ENCODE measurements around the gene BPGM. TPM values are rescaled to one million over a fixed set of nuclear protein-coding genes. Genes with fewer than 3 reads are reported as not detected.

BPGM gene
- total and polyA plus RNA-seq, 2 donors (not counting 1 experiment from before 2014, with no cell fraction given), result 7.0 to 9.7 TPM

DNA sequence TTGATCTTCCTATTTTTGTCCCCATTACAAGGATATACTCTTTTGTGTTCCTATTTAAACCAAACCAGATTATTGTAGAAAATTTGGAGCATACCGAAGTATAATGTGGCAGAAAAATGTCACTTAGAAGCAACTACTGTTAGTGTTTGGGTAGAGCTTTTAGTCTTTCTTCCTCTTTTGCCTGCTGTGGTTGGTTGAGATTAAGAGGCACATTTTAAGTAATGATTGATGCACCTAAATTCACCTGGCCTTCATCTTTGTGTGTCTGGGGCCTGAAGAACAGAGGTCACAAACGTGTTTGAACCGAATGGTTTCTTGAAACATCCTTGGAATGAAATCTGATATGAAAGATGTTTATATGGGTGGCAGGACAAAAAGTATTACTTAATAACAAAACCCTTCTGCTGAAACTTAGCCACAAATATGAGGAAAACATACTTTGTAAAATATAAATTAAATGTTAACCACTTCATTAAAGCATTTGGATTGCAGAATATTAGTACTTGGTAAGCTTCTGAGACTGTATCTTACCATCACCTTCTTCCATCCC lies 2.6 kb downstream of the BPGM start:
- H3K9ac ChIP-seq (ENCODE audit: low read length), result no peak overlapping the region
- peak overlapping the region; percentile 67 for H3K4me3 Mint-ChIP-seq
- no peak overlapping the region for H3K4me2 ChIP-seq (replicated peaks; ENCODE audit: low read depth, low read length, poor library complexity, severe bottlenecking)
- DNase-seq (peak; percentile 12), ATAC-seq (ENCODE audit: low read depth) (no peak)
- TF ChIP-seq EZH2 (IDR thresholded peaks at IDR 0.05; ENCODE audit: borderline replicate concordance, insufficient read depth, low read depth, low read length, poor library complexity, severe bottlenecking), result no peak
- TF ChIP-seq, protein P1, sequence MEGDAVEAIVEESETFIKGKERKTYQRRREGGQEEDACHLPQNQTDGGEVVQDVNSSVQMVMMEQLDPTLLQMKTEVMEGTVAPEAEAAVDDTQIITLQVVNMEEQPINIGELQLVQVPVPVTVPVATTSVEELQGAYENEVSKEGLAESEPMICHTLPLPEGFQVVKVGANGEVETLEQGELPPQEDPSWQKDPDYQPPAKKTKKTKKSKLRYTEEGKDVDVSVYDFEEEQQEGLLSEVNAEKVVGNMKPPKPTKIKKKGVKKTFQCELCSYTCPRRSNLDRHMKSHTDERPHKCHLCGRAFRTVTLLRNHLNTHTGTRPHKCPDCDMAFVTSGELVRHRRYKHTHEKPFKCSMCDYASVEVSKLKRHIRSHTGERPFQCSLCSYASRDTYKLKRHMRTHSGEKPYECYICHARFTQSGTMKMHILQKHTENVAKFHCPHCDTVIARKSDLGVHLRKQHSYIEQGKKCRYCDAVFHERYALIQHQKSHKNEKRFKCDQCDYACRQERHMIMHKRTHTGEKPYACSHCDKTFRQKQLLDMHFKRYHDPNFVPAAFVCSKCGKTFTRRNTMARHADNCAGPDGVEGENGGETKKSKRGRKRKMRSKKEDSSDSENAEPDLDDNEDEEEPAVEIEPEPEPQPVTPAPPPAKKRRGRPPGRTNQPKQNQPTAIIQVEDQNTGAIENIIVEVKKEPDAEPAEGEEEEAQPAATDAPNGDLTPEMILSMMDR (IDR thresholded peaks at IDR 0.05), result no peak
- peaks cover 55% of the 10 kb centered on the region for H3K79me2 ChIP-seq (ENCODE audit: control insufficient read depth, insufficient read depth, low read length)
- H3K9me3 ChIP-seq (ENCODE audit: control extremely low read depth in 1 of 3, control insufficient read depth in 2 of 3, insufficient read depth in 1 of 3, low read length in 2 of 3), result no peaks in the 10 kb centered on the region
- H3K27me3 ChIP-seq (replicated peaks in 1 of 4; ENCODE audit: control extremely low read depth in 1 of 4, control insufficient read depth in 3 of 4, insufficient read depth in 4 of 4, low read length in 3 of 4), result no peaks in the 10 kb centered on the region
- H3K9me3 Mint-ChIP-seq (ENCODE audit: insufficient read depth), result no peaks in the 10 kb centered on the region
- H3K4me3 ChIP-seq (ENCODE audit: control extremely low read depth in 1 of 5, extremely low read depth in 1 of 5, insufficient read depth in 1 of 5, low read depth in 2 of 5, low read length in 4 of 5), result no peak overlapping the region
- no CpG with 5 or more reads among the region's 3 CpGs for WGBS (ENCODE audit: insufficient coverage)
- H3K27ac Mint-ChIP-seq, result peak overlapping the region; percentile 74
- intact Hi-C loops (cut with micrococcal nuclease), result loop anchor here (5.0 kb wide), 3 partner anchors 118 to 1567 kb away; partner anchors contain the start of genes CHCHD3 and TMEM140
- POLR2A ChIA-PET, result interaction anchor here (0.6 to 0.8 kb wide), 3 partner anchors 24 to 337 kb away, joined by 3 to 6 read pairs (median 4); partner anchors contain the start of gene SLC35B4
- no peaks in the 10 kb centered on the region for H3K27me3 Mint-ChIP-seq
- peaks cover 12 to 26% of the 10 kb centered on the region in 2 donors for H3K4me1 ChIP-seq (ENCODE audit: control insufficient read depth in 2 of 2, insufficient read depth in 2 of 2, low read length in 2 of 2)
- H2AFZ ChIP-seq (ENCODE audit: insufficient read depth, low read depth, low read length, poor library complexity, severe bottlenecking), result no peak overlapping the region
- no peak overlapping the region for H3K27ac ChIP-seq (ENCODE audit: low read length in 2 of 2)
- CTCF ChIA-PET, result interaction anchor here (0.6 to 3.2 kb wide), 2 partner anchors 16 to 625 kb away, joined by 3 to 33 read pairs; no protein-coding TSS in a partner anchor
- H3K36me3 ChIP-seq (replicated peaks in 1 of 2; ENCODE audit: control extremely low read depth in 1 of 2, control insufficient read depth in 1 of 2, extremely low read depth in 1 of 2, insufficient read depth in 2 of 2, low read length in 1 of 2), result peaks cover 0 to under 1% of the 10 kb centered on the region in 2 experiments
- peaks cover 12% of the 10 kb centered on the region for H4K20me1 ChIP-seq (ENCODE audit: control insufficient read depth, insufficient read depth, low read length, poor library complexity, severe bottlenecking)
- peaks cover 21% of the 10 kb centered on the region for H3K4me1 Mint-ChIP-seq

- no peak overlapping the region for H3K9ac ChIP-seq (ENCODE audit: low read length)
- no peak overlapping the region for H3K27ac Mint-ChIP-seq
- peaks cover 0 to 3% of the 10 kb centered on the region in 2 experiments for H3K36me3 ChIP-seq (replicated peaks in 1 of 2; ENCODE audit: control extremely low read depth in 1 of 2, control insufficient read depth in 1 of 2, extremely low read depth in 1 of 2, insufficient read depth in 2 of 2, low read length in 1 of 2)
- no peak overlapping the region for H2AFZ ChIP-seq (ENCODE audit: insufficient read depth, low read depth, low read length, poor library complexity, severe bottlenecking)
- 90% methylated on average over 2 of the region's 4 CpGs for WGBS (ENCODE audit: insufficient coverage)
- H3K27me3 ChIP-seq (replicated peaks in 1 of 4; ENCODE audit: control extremely low read depth in 1 of 4, control insufficient read depth in 3 of 4, insufficient read depth in 4 of 4, low read length in 3 of 4), result no peaks in the 10 kb centered on the region
- peaks cover 6 to 16% of the 10 kb centered on the region in 2 donors for H3K4me1 ChIP-seq (ENCODE audit: control insufficient read depth in 2 of 2, insufficient read depth in 2 of 2, low read length in 2 of 2)
- DNase-seq (no peak), ATAC-seq (ENCODE audit: low read depth) (no peak)
- peaks cover 23% of the 10 kb centered on the region for H3K4me1 Mint-ChIP-seq
- peaks cover 12% of the 10 kb centered on the region for H4K20me1 ChIP-seq (ENCODE audit: control insufficient read depth, insufficient read depth, low read length, poor library complexity, severe bottlenecking)
- no peak overlapping the region for H3K4me2 ChIP-seq (replicated peaks; ENCODE audit: low read depth, low read length, poor library complexity, severe bottlenecking)
- POLR2A ChIA-PET, result no interaction called here
- intact Hi-C loops (cut with micrococcal nuclease), result no loop called here
- CTCF ChIA-PET, result interaction anchor here (1.0 kb wide), 1 partner anchor 19 kb away, joined by 3 read pairs; no protein-coding TSS in a partner anchor
- peaks cover 0 to 2% (median 0%) of the 10 kb centered on the region in 3 donors for H3K9me3 ChIP-seq (ENCODE audit: control extremely low read depth in 1 of 3, control insufficient read depth in 2 of 3, insufficient read depth in 1 of 3, low read length in 2 of 3)
- no peaks in the 10 kb centered on the region for H3K27me3 Mint-ChIP-seq
- H3K4me3 Mint-ChIP-seq, result no peak overlapping the region
- peaks cover 73% of the 10 kb centered on the region for H3K79me2 ChIP-seq (ENCODE audit: control insufficient read depth, insufficient read depth, low read length)
- no peak overlapping the region for H3K27ac ChIP-seq (ENCODE audit: low read length in 2 of 2)
- no peak overlapping the region for H3K4me3 ChIP-seq (ENCODE audit: control extremely low read depth in 1 of 5, extremely low read depth in 1 of 5, insufficient read depth in 1 of 5, low read depth in 2 of 5, low read length in 4 of 5)
- TF ChIP-seq, protein P1 (IDR thresholded peaks at IDR 0.05), result no peak
- TF ChIP-seq EZH2 (IDR thresholded peaks at IDR 0.05; ENCODE audit: borderline replicate concordance, insufficient read depth, low read depth, low read length, poor library complexity, severe bottlenecking), result no peak
- H3K9me3 Mint-ChIP-seq (ENCODE audit: insufficient read depth), result peaks cover 5% of the 10 kb centered on the region
These were observed 5.3 kb downstream of the BPGM start for GRCh38 chr7:134651991-134652390.
